Head of caudate nucleus (tissue), 42 donors: ENCODE measurements around the gene WEE2.

Experiments used
- DNase-seq, 42 donors: peaks; one replicate each; pipeline versions ENCODE4 v3.0.0 to v3.0.0-alpha.2; 2020 to 2021; ENCODE audit warnings: mixed read lengths in 7 of 42
- intact Hi-C: fragments of 100-400 bp; cut with DNase I; formaldehyde crosslinking; loops from one replicate; pipeline ENCODE4 v1.15.0; 2022

Gene WEE2

DNA sequence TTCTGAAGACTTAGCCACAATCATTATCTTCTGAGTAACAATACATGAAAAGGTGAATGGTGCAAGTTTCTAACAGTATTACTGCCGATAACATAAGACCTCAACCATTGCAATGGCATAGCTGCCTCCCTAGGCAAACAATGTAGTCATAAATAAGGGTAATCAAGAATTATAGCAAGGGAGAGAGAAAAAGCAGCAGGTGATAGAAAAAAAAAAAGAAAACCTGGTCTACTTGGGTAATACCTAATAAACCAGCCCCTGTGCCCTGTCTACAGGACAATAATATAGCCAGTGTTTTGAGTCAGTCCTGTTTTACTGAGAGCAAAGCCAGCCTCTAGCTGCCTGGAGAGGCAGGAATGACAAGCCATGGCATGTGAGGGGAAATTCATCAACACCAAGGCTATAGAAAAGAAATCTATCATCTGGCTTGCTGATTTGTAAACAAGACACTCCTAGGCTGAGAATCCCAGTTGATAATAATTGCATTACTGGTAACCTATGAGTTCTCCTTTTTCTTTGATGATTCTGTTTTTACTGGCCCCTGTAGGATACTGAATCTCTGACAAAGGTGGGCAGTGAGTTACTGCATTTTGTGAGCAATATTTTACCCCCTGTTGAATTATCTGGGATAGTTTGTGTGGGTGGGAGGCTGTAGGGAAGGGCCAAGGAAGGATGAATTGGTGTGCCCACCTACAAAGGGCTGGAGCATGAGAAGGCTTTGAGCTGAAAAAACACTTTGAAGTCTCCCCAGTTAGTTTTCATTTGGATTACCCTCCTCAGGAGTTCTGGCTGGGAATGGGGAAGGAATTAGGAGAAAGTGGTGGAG is 1.7 kb upstream of the WEE2 start:
- intact Hi-C loops, result no loop called here
- DNase-seq, result no peak

DNA sequence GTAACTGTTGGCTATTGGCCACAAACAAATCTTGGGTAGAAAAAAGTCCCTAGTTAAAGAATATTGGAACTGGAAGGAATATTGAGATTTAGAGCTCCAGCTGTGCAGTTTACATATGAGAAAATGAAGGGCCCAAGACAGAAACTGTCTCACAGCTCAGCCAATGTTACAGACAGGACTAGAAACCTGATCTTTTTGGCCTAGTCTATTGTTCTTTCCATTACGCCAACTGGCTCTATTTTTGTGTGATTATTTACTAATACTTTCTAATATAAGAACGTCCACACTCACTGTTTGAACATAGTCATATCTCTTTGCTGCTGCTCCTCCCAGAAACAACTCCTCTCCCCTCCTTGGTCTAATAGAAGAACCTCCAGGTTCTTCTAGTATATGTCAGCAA is 1.2 kb downstream of the WEE2 start:
- intact Hi-C loops, result no loop called here
- DNase-seq, result no peak

DNA sequence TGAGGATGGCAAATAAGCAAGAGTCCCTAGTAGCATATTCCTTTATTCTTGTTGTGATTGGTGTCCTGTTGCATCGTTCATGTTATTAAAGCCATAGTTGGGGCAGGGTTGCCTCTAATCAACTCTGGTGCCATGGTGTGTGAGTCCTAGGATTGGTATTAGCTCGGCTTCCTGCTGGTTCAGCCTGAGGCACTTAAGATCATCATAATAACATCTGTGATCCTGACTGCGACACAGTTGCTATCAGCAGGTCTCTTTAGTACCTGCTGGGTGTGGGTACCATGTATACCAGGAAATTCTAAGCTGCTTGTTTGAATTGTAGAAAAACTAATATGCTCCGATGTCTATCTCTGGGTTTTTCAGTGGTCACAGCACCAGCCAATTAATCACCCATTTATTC is 1.6 kb downstream of the WEE2 start:
- DNase-seq, result no peak

DNA sequence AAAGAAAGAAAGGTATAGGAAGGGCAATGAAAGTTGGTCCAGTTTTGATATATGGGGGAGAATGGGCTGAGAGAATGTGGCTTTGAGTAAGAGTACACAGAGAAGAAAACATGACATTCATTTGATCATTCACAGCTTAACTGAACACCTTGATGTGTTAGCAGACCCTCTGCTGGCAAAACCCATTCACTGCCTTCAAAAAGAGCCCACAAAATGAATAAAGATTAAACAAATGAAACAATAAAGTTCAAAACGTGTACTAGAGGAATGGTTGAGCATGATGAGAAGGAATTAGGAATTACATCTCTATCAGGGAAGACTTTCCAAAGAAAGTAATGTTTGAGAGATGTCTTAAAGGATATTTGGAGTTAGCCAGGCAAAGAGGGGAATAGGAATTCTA is 2.1 kb downstream of the WEE2 start:
- no peak for DNase-seq
- intact Hi-C loops, result no loop called here

More for the DNA sequence above, 1.6 kb downstream of the WEE2 start:
- intact Hi-C loops, result no loop called here

DNA sequence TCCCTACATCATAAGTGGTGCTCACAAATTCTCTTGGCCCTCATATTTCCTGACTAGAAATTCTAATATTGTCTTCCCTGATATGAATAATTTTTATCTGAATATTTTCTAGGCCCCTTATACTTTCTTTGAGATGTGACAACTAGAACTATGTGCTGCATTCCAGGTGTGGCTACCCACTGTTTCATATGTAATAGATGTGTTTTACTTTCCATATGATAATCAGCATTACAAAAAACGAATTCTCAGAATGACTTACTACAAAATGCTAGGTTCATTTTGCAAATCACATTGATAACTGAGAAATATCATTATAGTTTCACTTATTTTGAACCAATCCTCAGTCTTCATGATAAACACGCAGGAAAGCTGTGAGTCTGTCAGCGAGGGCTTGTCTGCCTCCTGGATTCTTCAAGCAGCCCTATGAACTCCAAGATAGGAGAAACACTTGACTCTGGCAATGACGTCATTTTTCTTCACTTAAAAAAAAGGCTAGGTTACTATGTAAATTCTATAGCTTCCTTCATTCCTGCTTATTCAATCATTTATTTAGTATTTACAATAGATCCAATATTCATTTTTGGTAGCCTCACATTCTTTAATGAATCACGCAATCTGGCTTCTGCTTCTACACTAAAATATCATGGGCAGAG is 4.6 kb downstream of the WEE2 start:
- intact Hi-C loops, result no loop called here
- no peak for DNase-seq

DNA sequence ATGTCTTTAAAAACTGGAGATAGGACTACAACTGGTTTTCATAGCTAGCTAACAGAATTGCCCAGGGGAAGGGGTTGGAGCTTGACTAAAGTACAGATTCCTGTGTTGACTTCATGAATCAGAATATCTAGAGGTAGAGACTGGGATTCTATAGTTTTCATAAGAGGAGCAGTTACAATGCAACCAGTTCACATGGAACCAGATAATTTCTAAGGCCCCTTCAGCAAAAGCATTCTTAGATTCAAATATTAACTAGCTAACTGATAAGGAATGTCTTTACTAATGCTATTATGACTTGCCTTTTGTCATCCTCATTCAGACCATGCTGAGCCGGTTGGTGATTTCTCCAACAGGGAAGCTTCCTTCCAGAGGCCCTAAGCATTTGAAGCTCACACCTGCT is 5.7 kb downstream of the WEE2 start:
- intact Hi-C loops, result no loop called here
- no peak for DNase-seq

DNA sequence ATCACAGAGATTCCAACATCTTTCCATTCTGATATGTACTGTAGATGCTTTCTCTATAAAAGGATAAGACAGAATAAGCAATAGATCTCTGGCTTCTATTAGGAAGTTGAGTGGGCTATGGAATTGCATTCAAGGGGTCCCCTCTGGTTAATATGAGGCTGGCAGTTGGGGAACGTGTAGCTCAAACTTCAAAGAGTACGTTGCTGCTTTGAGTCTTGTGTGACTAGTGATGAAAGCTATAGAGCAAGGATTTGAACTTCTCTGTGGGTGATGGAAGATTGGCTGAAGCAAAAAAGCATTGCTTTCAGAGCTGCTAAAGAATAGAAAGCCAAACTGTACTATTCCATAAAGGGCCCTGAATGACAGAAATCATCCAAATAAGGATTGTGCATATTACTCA is 6.4 kb downstream of the WEE2 start:
- intact Hi-C loops, result no loop called here
- DNase-seq, result no peak

DNA sequence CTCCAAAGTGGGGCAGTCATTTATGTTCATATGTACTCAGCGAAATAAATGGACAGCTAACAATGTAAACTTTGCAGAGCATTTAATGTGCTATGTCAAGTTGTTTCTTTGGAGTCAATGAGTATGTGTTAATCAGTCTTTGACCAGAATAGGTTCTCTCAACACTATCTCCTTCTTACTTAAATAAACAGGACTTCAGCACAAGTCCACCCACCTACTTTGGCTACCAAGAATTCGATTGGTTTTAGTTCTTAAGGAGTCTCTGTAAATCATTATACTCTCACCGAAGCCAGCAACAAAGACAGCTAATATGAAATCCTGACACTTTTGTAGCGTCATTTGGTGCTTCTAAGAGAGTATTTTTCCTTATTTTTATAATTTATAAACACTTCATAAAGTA is 6.9 kb downstream of the WEE2 start:
- no peak for DNase-seq
- intact Hi-C loops, result no loop called here

DNA sequence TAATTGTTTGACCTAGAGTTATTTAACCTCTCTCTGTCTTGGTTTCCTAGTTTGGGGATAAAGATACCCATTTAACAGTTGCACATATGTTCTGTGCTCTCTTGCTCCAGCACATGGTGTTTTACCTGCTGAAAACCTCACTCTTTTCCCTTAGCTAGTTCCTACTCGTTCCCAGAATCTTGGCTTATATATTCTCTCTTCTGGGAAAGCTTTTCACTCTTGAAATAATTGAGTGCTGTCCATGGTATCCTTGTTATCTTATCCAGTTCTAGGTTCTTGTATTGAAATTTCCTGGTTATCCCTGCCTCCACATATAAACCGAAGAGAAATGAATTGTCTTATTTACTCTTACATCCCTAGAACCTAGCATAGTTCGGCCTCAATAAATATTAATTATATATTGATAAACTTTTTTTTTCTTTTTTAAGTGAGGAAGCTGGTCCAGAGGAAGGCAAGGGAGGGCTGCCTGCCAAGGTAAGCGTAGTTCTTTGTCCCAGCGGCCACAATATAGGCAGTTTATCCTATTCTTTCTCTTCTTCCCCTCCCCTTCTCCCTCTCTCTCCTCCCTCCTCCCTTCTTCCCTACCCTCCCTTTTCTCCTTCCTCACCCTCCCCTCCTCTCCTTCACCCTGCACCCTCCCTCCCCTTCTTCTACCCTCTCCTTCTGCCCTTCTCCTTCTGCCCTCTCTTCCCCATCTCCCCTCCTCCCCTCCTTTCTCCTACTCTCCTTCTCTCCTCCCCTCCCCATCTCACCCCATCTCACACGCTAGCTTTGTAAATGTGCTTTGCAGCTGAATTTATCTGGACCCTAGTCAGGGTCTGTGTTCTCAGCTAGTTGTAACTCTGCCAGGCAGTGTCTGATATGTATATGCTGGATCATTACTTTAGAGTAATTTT is 7.9 kb downstream of the WEE2 start:
- no peak for DNase-seq
- intact Hi-C loops, result no loop called here

DNA sequence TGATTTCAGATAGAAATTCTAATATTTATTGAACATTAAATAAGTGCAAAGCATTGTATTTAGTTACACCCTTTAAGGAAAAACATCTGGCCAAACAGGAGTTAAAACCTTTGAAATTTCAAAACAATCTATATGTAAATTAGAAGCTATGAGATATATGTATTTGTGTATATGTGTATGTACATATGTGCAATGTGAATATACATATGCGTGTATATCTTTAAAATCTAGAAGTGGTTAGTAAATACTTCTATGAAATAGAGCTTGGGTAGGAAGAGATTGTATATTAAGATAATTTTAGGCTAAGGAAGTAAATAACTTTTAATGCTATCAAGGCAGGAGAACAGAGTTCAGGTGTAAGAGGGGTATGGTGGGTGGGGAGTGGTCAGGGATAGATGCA is 9.3 kb downstream of the WEE2 start:
- intact Hi-C loops, result no loop called here

DNA sequence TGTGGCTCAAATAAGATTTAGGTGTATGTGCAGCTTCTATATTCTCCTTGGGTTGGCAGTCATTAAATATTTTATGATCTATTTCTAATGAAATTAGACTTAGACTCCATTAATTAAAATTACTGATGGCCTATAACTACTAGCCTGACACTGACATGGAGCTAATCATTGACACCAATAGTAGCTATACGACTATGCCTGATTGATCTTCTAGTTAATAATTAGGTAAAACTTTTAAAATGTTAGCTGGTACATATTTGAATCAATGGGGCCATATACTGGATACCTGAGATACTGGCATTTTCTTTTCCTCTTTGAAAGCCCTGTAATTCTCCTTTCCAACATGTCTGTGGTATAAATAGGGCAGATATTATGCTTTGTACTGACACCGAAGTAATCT is 14.4 kb downstream of the WEE2 start:
- intact Hi-C loops, result no loop called here
- DNase-seq, result no peak

More for the DNA sequence above, 9.3 kb downstream of the WEE2 start:
- no peak for DNase-seq

DNA sequence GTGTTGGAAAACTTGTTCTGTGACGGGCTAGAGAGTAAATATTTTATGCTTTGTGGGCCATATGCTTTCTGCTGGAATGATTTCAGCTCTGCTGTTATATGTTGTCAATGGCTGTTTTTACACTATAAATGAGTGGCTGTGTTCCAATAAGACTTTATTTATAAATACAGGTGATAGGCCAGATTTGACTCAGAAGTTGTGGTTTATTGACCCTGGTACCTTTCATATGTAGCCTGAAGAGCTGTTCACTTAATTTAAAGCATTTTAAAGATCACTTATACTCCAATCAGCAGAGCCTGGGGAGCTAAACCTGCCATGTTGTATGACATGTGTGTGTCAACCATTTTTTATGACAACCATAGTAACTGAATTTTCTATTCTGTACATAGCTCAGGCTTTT is 20.9 kb downstream of the WEE2 start:
- intact Hi-C loops, result no loop called here
- DNase-seq, result no peak

DNA sequence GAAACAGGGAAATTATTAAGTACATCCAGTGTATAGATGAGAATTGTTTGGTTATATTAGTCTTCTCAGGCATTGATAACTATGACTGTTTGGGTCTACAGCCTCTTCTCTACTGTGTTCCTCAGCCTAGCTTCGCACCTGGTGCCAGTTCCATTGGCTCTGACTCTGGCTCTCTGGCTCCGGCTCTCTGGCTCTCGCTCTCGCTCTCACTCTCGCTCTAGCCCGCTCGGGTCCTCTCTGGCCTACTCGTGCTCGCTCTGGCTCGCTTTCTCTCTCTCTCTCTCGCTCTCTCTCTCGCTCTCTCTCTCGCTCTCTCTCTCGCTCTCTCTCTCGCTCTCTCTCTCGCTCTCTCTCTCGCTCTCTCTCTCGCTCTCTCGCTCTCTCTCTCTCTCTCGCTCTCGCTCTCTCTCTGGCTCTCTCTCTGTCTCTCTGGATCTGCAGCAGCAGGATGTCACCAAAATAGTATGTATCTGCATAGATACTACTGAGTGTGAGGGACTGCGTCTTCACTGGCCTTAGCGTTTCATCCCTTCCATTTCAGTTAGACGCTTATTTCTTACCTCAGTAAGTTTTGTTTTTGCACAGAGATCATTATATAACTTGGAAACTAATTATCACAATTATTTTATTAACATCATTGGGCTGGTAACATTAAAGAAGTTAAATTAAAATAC is 23.5 kb downstream of the WEE2 start:
- DNase-seq, result peak in 8 of 42 donors; percentile 8 to 49 (median 23)
- intact Hi-C loops, result no loop called here

DNA sequence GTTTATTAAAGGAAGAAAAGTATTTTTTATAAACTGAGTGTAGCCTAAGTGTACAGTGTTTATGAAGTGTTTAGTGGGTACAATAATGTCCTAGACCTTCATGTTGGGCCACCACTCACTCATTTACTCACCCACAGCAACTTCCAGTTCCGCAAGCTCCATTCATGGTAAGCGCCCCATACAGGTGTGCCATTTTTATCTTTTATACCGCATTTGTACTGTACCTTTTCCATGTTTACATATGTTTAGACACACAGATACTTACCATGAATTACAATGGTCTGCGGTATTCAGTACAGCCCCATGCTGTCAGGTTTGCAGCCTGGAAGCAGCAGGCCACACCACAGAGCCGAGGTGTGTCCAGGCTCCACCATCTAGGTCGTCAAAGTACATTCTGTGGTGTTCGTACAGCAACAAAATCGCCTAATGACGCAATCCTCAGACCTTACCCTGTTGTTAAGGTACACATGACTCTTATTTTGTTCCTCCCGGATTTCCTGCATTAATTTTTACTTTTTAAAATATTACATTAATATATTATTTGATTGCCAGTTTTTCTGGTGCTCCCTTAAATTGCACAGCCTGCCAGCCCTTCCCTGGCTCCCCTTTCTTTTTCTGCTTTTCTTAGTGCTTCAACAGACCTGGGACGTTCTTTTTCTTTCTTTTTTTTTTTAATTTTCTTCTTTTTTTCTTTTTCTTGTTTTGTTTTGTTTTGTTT is 29.1 kb downstream of the WEE2 start:
- intact Hi-C loops, result loop anchor here (5.0 kb wide), 1 partner anchor 35 kb away; the partner anchor contains the start of gene DENND11
- peak in 1 of 42 donors; percentile 4 for DNase-seq

DNA sequence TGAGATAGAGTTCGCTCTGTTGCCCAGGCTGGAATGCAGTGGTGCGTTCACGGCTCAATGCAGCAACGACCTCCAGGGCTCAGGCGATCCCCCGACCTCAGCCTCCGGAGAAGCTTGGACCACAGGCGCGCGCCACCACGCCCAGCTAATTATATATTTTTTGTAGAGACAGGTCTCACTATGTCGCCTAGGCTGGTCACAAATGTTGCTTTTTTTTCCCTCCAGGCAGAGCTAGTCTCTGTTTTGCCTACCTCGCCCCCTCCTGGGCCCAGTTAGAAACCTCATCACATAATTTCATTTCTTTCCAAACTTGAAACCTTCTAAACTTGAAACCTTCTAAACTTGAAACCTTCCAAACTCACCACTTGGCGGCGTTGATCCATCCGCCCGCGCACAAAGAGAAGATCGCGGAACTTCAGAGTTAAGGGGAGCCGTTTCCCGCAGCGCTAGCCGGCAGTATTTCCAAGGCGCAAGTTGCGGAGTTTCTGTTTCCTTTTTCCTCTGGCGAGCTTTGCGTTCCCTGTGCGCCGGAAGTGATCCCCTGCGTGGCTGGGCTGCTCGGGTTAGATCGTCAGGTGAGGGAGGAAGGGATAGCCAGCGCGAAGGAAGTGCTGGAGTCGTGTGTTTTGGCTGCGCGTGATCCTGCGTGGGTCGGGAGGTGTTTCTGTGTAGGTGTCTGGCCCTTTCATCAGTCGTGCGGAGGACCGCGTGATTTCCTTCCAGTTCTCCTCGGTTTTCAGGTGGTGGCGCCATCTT is 29.9 kb downstream of the WEE2 start, which contains the start of gene SSBP1:
TSS of gene SSBP1 (plus strand) at position 523 of the 756 bp plus-strand sequence. CDS start 809 bp downstream, outside the sequence.
- peak; percentile 82 to 97 (median 92) for DNase-seq
- intact Hi-C loops, result loop anchor here (2.0 to 5.0 kb wide), 2 partner anchors 36 to 85 kb away; partner anchors contain the start of gene DENND11

DNA sequence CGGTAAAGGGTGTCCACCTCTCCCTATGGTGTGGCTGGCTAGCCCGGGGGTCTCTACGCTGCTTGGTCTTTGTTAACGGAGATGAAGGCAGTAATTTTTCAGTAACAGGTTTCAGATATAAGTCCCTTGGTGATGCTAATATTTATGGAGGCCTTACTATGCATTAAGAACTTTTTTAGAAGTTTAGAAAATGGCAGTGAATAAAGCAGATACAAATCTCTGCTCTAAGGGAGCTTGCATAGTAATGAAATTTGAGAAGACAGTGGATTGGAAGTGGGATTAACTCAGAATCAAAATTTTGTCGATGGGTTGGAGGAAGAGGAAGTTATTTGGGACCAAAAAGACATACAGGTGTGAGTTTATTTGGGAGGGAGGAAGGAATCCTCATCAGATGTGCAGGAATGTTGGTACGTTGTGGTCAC is 30.4 kb downstream of the WEE2 start:
- no peak for DNase-seq
- intact Hi-C loops, result loop anchor here (2.0 to 5.0 kb wide), 2 partner anchors 36 to 86 kb away; partner anchors contain the start of gene DENND11

DNA sequence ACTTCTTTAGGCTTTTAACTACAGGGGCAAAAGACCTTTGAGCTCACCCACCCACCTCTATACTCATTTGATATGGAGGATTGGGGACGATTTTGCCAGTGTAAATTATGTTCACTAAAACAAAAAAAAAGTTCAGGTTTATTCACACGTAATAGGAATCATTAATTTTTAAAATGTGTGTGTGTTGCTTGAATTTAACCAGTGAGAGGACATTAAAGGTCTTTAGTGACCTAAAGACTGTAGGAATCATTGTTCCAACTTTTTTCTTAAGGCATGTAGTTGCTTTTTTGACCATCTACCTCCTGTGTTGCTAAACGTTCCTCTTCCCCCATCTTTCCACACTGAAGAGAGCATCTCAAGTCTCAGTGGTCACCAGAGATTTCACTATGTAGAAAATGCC is 31.1 kb downstream of the WEE2 start:
- intact Hi-C loops, result loop anchor here (2.0 to 5.0 kb wide), 2 partner anchors 37 to 86 kb away; partner anchors contain the start of gene DENND11
- no peak for DNase-seq
